HepG2 (cell line): ENCODE results near the gene ECT2. TPM values are rescaled to one million over a fixed set of nuclear protein-coding genes. Genes with fewer than 3 reads are reported as not detected.

Experiments used
- polyA plus RNA-seq, 8 experiments: library from polyadenylated mRNA; depleted of rRNA in 3 of 8; stranded (reverse) in 7 of 8; unstranded in 1 of 8; fragments of >200 nt; fragmentation: Illumina TruSeq in 4 of 8; extraction: Trizol in 4 of 8; gene quantifications; 2 replicates each; pipeline versions ENCODE4 v1.2.1 to v1.2.3, GENCODE V29; 2011 to 2016; ENCODE audit warnings: low read depth in 4 of 8, missing spikeins in 1 of 8, mixed read lengths in 1 of 8; ENCODE audit not compliant: insufficient read depth in 1 of 8
- small RNA-seq, 3 experiments: library from RNA; depleted of rRNA; stranded (forward); fragments of <200 nt; gene quantifications; one replicate each; pipeline ENCODE3, GENCODE V24; 2012; ENCODE audit warnings: low read depth in 2 of 3, low replicate concordance in 1 of 3; ENCODE audit not compliant: insufficient read length in 3 of 3, insufficient read depth in 2 of 3
- total RNA-seq, 5 experiments: library from RNA; depleted of rRNA; stranded (reverse); fragments of >200 nt; fragmentation: Illumina TruSeq; extraction: Trizol; gene quantifications; 2 replicates each; pipeline ENCODE4 v1.2.3, GENCODE V29; 2016; ENCODE audit warnings: low read depth in 1 of 5
- TF ChIP-seq, protein P1 (sequence below): sonication (generic); formaldehyde crosslinking; conservative IDR thresholded peaks from 2 replicates; pipeline ENCODE4 v1.4.0; 2020; ENCODE audit warnings: missing genetic modification reagents
- TF ChIP-seq, protein P2 (sequence below): fragments of 450-650 bp; IDR thresholded peaks from 2 replicates; pipeline ENCODE4 v1.6.1; 2016

The ECT2 gene
- total and polyA plus RNA-seq, 2 of the 13 experiments (the other 11 are each of a cell fraction or from before 2014, with no cell fraction given) = 21.6 to 52.0 TPM

DNA sequence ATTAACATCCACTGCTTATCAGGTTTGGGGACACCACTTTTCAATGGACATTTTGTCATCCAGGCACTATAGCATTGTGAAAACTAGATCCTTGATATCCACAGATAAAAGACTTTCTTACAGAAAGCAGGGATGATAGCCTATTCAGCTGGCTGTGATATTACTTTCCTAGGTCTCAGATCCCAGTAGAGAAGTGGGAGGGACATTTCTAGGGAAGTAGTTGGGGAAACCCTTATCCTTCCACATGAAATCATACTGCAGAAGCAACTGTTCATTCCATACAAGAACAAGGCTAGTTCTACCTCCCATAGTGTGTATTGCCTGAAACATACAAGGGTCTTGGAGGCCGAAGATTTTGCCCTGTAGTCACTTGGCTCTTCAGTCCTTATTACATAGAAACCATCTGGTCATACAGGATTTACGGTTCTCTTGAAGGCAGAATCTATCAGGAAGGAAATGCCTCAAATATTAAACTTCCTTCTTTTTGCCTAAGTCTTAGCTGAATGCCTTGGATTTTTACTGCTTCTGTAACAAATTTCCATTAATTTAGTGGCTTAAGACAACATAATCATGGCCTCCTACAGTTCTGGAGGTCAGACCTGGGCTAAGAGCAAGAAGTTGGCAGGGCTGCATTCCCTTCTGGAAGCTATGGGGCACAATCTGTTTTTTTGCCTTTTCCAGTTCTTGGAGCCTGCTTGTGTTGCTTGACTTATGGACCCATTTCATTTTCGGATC lies 119.4 kb downstream of the ECT2 start (continued):
- TF ChIP-seq, protein P1, sequence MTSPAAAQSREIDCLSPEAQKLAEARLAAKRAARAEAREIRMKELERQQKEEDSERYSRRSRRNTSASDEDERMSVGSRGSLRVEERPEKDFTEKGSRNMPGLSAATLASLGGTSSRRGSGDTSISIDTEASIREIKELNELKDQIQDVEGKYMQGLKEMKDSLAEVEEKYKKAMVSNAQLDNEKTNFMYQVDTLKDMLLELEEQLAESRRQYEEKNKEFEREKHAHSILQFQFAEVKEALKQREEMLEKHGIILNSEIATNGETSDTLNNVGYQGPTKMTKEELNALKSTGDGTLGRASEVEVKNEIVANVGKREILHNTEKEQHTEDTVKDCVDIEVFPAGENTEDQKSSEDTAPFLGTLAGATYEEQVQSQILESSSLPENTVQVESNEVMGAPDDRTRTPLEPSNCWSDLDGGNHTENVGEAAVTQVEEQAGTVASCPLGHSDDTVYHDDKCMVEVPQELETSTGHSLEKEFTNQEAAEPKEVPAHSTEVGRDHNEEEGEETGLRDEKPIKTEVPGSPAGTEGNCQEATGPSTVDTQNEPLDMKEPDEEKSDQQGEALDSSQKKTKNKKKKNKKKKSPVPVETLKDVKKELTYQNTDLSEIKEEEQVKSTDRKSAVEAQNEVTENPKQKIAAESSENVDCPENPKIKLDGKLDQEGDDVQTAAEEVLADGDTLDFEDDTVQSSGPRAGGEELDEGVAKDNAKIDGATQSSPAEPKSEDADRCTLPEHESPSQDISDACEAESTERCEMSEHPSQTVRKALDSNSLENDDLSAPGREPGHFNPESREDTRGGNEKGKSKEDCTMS (CRISPR knock-in tag) = no peak
- TF ChIP-seq, protein P2, sequence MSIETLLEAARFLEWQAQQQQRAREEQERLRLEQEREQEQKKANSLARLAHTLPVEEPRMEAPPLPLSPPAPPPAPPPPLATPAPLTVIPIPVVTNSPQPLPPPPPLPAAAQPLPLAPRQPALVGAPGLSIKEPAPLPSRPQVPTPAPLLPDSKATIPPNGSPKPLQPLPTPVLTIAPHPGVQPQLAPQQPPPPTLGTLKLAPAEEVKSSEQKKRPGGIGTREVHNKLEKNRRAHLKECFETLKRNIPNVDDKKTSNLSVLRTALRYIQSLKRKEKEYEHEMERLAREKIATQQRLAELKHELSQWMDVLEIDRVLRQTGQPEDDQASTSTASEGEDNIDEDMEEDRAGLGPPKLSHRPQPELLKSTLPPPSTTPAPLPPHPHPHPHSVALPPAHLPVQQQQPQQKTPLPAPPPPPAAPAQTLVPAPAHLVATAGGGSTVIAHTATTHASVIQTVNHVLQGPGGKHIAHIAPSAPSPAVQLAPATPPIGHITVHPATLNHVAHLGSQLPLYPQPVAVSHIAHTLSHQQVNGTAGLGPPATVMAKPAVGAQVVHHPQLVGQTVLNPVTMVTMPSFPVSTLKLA = no peak

Small RNAs within 50 kb of the gene (small RNA-seq; reads per million reads assigned to genes)
- gene AC108667.1 (0 reads per million in 3 experiments), gene RF00139 (0 reads per million in 3 experiments), gene RNU4-4P (0 reads per million in 3 experiments), gene RNU6-547P (0 reads per million in 3 experiments)

Other genes starting within 250 kb of the ECT2 start
- gene TNFSF10, start 227.3 kb upstream of the ECT2 start, total RNA-seq (2016; rRNA removed; fragmentation: Illumina TruSeq; extraction: Trizol) = 5.3 and 8.4 TPM in 2 replicates
- 9.9 and 20.3 TPM in 2 replicates for gene TNFSF10, start 227.3 kb upstream of the ECT2 start, polyA plus RNA-seq (2011; rRNA removed)
- 7.9 and 12.9 TPM in 2 replicates for gene NCEH1, start 39.7 kb upstream of the ECT2 start, total RNA-seq (2016; rRNA removed; fragmentation: Illumina TruSeq; extraction: Trizol)
- 17.9 and 21.4 TPM in 2 replicates for gene NCEH1, start 39.7 kb upstream of the ECT2 start, polyA plus RNA-seq (2011; rRNA removed)